GM18502 (cell line): ENCODE results near the gene SNRNP27.
"Not testable (repeated sequence)": the region's sequence is repeated elsewhere in the genome, so short reads cannot be mapped to it uniquely, and the experiment has no call there.

Source experiments
- ATAC-seq: cut with Tn5 transposase; IDR thresholded peaks from one replicate; pipeline ENCODE4 v1.9.1; 2021; ENCODE audit warnings: mild to moderate bottlenecking; ENCODE audit not compliant: unreplicated experiment, poor library complexity

The SNRNP27 gene, protein sequence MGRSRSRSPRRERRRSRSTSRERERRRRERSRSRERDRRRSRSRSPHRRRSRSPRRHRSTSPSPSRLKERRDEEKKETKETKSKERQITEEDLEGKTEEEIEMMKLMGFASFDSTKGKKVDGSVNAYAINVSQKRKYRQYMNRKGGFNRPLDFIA

DNA sequence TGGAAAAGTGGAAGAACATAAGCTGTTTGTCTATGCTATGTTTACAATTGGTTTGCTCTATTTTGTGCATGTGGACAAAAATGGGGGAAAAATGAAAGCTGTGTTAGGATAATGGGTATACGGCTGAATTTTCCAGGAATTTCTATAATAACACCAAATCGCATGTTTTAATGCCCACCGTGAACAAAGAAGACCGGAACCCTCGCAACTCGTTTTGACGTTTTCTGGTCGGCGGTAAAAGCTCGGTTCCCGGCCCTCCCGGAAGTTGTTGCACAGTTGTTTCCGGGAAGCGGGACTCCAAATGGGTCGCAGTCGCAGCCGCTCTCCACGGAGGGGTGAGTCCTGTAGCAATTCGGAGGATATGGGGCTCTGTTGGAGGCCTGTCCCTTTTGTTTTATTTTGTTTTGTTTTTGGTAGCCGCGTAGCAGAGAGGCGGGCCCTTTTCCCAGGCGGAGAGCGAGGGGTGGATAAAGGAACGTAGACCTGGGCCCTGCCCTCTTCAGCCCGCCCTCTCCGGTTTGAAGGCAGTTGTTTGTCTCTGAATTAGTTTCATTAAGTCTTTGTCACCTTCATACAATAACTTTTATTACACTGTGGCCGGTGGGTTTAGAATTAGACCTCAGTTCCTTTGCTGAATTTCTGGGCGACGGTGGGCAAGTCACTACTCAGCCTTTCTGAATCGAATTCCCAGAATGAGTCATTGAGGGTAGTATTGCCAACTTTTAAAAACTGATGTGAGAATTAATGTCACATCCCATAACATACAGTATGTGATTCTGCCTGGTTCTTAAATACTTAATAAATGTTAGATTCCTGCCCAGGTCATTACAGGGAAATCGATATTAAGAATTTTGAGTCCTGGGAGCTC lies at the start of gene SNRNP27:
Gene SNRNP27 (plus strand): TSS at position 273 of the 868 bp plus-strand sequence. CDS start 29 bp downstream, at position 302.
- ATAC-seq: peak; percentile 75

DNA sequence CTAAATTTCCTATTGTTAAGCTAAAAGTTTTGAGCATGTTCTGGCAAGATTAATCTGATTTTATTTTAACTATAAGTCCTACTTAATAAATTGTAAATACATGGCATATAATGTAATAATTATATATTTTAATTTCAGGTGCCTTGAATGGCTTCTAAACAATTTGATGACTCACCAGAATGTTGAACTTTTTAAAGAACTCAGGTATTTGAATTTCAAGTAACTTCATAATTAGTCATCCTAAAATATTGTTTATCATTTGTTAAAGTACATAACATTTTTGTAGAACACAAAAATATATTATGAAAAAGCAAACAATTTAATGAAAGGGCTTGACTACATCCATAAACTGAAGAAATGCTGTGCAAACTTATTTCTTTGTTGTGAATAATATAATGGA lies 49.8 kb upstream of the SNRNP27 start:
- ATAC-seq: no peak

DNA sequence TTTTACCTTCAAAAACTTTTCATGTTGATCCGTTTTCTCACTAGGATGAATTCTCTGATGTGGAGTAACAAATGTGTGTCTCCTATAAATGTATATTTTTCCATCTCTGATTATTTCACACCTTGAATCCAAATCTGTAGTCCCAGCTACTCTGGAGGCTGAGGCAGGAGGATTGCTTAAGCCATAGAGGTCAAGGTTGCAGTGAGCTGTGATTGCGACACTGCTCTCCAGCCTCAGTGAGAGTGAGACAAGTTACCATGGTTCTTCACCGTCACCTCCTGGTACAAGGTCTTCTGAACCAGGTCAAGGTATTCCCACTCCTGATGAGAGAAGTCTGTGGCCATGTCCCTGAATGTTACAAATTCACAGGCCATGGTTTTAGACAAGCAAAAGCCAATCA lies 49.2 kb upstream of the SNRNP27 start:
- no peak for ATAC-seq

DNA sequence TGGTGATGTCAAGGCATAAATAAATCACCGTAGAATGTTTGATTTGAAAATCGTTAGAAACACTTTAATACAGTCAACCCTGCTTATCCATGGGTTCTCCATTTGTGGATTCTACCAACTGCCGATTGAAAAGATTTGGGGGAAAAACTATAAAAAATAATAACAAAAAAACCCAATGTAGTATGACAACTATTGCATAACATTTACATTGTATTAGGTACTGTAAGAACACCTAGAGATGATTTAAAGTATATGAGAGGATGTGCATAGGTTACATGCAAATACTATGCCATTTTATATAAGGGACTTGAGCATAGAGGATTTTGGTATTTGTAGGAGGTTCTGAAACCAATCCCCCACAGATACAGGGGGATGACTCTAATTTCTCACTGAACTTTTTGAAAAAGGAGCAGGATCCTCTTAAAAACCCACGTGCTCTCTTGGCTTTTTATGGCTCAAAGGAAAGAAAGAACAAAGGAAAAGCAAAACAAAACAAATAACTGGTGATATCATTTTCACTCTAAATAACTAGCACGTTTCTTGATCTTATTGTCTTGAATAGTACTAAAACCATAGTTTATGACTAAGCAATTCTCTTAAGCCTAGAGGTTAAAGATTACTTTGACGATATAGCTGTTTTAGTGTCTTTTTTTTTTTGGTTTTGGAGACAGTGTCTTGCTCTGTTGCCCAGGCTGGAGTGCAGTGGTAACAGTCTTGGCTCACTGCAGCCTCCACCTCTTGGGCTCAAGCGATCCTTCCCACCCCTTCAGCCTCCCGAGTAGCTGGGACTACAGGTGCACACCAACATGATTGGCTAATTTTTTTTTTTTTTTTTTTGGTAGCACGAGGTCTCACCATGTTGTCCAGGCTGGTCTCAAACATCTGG lies 47.3 kb upstream of the SNRNP27 start:
- ATAC-seq: no peak

DNA sequence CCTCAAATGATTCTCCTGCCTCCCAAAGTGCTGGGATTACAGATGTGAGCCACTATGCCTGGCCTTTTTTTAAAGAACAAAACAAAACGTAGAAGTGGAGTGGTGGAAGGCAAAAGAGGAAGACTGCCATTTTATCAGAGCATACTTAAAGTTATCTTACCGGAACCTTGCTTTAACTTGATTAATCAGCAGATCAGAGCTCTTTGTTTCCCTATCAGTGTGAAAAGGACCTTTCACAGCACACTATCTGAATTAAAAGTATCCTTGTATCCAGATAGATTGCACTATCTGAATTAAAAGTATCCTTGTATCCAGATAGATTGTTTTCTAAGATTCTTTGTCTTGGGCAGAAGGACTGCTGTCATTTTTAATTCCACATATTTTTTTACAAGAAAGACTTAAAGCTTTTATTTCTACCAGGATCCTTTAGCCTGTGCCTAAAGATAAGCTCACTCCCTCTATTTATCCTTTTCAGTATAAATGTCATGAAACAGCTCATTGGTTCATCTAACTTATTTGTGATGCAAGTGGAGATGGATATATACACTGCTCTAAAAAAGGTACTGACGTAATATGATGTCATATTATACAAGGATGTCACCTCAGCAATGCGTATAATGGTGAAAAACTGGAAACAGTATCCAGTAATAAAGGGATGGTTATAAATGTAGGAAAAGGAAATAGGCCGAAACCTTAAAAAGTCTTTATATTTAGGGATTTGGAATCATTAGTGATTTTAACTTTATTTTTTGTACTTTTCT lies 46.5 kb upstream of the SNRNP27 start:
- ATAC-seq: no peak

DNA sequence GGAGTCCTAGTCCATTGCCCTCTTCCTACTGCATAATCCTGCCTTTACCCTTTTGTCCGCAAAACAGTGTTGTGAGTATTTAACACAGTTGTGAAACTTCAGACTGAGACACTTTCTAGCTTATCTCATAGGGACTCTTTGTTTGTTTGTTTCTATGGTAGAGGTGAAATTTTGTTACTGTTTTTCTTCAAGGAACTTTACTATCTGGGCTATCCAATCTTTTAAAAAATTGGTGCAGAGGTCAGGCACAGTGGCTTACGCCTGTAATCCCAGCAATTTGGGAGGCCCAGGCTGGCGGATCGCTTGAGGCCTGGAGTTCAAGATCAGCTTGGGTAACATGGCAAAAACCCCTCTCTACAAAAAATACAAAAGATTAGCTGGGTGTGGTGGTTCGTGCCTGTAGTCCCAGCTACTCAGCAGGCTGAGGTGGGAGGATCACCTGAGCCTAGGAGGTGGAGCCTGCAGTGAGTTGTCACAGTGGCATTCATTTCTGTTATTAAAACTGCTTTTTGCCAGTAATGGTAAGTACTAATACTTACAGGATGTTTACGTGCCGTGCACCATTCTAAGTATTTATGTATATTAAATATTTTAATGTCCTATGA lies 45.5 kb upstream of the SNRNP27 start:
- no peak for ATAC-seq

DNA sequence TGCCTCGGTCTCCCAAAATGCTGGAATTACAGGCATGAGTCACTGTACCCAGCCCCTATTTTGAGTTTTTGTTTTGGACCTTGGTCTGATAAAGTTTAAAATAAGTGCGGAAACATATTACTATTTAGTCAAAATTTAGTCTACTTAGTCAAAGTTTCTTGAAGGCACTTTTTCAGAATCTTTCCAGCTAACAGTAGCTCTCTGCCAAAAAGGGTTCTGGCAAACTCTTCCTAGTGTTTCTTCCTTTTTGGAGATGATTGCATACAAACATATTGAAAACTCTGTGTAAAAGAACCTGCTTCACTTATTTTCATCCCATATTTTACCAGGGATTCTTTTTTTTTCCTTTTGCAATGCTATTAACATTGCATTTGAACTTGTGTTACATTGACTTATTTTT lies 35.5 kb upstream of the SNRNP27 start:
- no peak for ATAC-seq

DNA sequence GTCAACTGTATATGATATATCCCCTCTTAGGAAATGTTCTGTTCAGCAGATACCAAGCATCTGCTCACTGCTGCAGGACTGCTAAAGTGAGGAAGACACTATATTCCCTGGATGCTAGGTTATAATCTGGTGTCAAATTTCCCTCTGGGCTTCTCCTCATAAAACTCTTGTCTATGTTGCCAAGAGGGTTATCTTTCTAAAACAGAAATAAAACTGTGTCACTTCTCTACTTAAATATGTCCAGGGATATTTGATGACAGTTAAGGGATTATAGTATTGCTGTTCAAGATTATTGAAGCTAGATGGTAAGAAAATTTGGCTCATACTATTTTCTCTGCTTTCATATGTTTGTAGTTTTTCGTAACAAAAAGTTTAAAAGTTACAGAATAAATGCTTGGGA lies 30.5 kb upstream of the SNRNP27 start:
- ATAC-seq: no peak

DNA sequence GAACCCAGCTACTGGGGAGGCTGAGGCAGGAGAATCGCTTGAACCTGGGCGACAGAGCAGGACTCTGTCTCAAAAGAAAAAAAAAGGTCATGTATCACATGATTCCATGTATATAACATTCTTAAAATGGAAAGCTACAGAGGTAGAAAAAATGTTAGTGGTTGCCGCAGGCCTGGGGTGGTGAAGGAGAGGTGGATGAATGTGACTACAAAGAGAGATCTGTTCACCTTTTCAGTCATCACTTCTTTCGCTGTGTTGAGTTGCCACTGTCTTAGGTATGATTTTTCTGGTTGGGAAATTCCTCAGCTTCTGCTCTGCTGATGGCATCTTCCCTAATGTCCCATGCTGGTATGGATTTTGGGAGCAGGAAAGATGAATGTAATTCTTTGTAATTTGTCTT lies 5.3 kb upstream of the SNRNP27 start:
- ATAC-seq: no peak

DNA sequence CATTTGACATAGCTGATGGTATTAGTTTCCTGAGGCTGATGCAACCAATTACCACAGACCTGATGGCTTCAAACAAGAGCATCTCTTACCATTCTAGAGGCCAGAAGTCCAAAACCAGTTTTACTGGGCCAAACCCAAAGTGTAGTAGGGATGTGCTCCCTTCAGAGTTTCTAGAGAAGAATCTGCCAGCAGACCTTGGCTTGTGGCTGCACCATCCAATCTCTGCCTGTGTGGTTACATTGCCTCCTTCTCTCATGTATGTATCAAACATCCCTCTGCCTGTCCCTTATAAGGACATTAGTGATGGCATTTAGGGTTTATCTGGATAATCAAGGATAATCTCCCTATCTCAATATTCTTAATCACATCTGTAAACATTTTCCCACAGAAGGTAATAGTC lies 4.5 kb upstream of the SNRNP27 start:
- ATAC-seq: no peak

DNA sequence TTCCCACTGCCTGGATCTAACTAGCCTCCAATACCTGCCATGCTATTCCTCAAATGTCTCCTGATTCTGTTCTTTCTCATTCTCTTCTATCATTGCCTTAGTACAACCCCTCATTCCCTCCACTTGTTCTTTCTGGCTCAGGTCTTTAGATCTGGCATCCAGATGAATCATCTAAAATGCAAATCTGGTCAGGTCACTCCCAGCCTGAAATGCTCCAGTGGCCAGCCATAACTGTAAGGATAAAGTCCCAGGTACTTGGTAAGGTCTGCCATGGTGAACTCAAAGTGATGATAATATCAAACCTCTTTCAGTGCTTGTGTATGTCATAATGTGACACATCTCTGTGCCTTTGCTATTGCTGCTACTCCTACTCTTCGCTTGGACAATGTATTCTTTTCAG lies 2.9 kb upstream of the SNRNP27 start:
- no peak for ATAC-seq

DNA sequence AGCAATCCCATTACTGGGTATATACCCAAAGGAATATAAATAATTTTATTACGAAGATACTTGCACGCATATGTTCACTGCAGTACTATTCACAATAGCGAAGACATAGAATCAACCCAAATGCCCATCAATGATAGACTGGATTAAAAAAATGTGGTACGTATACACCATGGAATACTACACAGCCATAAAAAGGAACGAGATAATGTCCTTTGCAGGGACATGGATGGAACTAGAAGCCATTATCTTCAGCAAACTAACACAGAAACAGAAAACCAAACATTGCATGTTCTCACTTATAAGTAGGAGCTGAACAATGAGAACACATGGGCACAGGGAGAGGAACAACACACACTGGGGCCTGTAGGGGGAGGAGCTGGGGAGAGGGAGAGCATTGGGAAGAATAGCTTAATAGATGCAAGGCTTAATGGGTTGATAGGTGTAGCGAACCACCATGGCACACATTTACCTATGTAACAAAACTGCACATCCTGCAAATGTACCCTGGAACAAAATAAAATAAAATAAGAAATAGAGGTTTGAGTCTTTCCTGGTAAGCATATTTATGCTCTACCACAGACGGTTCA lies 825 bp upstream of the SNRNP27 start:
- not testable (repeated sequence) for ATAC-seq

DNA sequence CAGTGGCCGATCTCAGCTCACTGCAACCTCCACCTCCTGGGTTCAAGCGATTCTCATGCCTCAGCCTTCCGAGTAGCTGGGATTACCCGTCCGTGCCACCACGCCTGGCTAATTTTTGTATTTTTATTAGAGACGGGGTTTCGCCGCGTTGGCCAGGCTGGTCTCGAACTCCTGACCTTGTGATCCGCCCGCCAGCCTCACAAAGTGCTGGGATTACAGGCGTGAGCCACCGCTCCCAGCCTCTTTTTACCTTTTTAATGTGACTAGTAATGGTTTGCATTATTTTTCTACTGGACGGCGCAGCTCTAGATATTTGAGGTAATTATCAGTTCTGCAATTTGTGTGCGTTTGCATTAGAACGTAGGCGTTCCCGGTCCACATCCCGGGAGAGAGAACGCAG lies 981 bp downstream of the SNRNP27 start:
- ATAC-seq: not testable (repeated sequence)

DNA sequence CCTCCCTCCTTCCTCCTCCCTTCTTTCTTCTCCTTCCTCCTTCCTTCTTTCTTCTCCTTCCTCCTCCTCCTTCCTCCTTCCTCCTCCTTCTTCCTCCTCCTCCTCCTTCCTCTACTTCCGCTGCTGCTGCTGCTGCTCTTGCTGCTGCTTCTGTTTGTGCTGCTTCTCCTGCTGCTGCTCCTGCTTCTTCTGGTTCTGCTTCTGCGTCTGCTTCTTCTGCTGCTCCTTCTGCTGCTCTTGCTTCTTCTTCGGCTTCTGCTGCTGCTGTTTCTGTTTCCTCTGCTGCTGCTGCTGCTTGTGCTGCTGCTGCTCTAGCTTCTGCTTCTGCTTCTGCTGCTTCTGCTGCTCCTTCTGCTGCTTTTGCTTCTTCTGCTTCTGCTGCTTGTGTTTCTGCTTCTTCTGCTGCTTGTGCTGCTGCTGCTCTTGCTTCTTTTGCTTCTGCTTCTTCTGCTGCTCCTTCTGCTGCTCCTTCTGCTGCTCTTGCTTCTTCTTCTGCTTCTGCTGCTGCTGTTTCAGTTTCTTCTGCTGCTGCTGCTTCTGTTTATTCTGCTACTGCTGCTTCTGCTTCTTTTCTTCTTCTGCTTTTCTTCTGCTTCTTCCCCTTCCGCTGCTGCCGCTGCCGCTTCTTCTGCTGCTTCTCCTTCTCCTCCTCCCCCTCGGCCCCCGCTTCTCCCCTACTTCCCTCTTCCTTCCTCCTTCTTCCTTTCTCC lies 8.6 kb downstream of the SNRNP27 start:
- no peak for ATAC-seq

DNA sequence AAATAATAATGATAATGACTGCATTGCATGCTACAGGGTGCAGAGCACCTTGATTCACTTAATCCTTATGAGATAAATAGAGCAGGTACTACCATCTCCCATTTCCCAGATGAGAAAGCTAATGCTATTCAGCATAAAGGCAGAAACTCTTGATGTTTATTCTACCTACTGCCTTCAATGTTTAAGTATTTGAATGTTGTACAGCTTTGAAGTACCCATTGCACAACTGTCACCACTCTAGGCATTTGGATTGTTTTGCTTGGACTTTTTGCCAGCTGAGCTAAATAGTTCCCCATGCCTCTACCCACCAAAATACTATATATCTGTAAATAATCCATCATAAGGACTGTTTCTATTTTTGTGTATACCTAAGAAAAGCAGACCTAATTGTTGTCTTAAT lies 13.5 kb downstream of the SNRNP27 start:
- ATAC-seq: no peak

DNA sequence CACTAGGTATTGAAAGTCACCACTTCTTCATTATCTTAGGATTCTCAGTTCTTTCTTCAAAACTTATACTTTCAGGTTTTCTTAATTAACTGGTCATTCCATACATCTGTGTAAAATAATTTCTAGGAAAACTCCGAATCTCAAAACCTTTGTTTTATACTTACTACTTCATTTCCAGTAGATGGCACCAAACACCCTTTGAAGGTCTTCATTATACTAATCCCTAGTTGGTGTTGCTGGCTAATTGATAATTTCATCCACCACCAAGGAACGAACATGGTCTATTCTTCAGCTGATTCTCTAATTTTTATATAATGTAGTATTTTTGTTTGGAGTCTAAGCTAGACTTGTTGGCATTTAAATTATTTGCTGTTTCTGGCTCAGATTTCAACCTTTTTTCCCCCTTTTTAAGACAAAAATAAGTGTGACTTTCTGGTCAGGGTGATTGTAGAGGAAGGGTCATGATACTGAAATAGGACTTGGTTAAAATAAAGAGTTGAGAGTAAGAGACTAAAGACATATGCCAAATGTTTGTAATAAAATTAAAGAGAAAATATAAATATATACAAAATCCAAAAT lies 18.3 kb downstream of the SNRNP27 start:
- no peak for ATAC-seq

DNA sequence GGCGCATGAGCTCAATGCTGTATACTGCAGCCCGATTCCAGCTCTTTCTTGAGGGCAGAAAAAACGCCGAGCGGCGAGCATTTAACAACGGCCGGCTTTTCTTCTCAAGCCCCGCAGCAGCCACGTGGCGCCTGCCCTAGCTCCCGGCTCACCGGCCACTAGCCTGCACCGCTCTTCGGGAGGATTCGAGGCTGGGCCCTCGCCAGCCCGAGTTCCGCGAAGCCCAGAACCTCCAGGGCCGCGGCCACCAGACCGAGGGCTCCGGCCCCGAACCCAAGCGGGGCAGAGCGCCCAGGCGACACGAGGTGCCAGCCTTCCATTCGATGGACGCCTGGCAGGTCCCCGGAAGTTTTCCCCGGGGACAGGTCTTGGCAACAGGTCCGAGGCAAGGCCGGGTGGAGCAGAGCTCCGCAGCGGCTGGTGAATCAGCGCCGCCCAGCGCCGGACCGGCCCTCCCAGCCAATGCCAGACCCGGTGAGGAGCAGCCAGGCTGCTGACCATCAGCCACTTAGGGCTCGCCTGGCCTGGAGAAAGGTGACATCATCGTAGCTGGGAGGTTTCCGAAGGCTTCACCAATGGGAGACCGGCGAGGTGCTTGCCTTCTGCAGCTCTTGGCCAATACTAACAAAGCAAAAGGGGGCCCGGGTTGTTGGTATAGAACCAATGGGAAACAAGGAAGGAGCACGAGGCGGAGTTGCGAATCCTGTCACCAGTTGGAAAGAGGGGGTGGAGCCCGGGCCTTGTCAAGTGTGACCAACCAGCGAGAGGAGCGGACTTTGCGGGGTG lies 20.6 kb downstream of the SNRNP27 start:
- ATAC-seq: peak; percentile 88
